HG02623 (cell line): ENCODE data around the gene CDC40.

Experiments used
- ATAC-seq: cut with Tn5 transposase; IDR thresholded peaks from one replicate; pipeline ENCODE4 v1.9.1; 2021; ENCODE audit warnings: moderate library complexity; ENCODE audit not compliant: unreplicated experiment

The CDC40 gene

GRCh38 chr6:110180228-110181008 is at the start of gene CDC40:
Gene CDC40, plus strand, starts transcription at chr6:110180427. Its CDS starts 18 bp downstream, at chr6:110180445.
- peak; percentile 48 for ATAC-seq

GRCh38 chr6:110137924-110138887 is 42.0 kb upstream of the CDC40 start:
- no peak for ATAC-seq

- no peak for ATAC-seq
Measured at GRCh38 chr6:110139052-110139451, 41.2 kb upstream of the CDC40 start.

- no peak for ATAC-seq
Measured at GRCh38 chr6:110140650-110141049, 39.6 kb upstream of the CDC40 start.

- ATAC-seq: no peak
Measured at GRCh38 chr6:110147870-110148269, 32.4 kb upstream of the CDC40 start.

- no peak for ATAC-seq
Measured at GRCh38 chr6:110158479-110158878, 21.7 kb upstream of the CDC40 start.

- ATAC-seq: no peak
Measured at GRCh38 chr6:110170081-110170480, 10.1 kb upstream of the CDC40 start.

DNA sequence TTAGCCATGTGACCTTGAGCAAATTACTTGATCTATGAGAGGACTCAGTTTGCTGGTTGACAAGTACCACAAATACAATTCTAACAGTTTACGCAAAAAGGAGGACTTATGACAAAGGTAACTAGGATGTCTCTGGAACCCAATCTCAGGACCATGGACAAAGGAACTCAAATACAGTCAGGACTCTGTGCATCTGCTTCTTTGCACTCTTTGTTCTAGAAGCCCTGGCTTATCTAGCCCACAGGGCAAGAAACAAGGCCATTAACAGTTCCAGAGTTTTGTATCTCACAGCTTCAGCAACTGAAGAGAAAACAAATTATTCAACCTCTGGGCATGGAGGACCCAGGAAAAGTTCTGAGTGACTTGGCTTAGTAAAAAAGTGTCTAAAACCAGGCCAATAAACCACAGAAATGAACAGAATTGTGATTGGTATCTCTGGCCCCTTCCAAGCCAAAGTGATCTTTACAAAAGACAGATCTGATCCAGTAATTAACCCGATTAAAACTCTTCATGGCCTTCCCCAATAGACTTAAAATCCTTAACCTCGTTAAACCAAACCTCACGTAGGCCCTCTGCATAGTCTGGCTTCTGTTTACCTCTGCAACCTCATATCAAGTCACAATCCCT is 6.6 kb upstream of the CDC40 start:
- no peak for ATAC-seq

DNA sequence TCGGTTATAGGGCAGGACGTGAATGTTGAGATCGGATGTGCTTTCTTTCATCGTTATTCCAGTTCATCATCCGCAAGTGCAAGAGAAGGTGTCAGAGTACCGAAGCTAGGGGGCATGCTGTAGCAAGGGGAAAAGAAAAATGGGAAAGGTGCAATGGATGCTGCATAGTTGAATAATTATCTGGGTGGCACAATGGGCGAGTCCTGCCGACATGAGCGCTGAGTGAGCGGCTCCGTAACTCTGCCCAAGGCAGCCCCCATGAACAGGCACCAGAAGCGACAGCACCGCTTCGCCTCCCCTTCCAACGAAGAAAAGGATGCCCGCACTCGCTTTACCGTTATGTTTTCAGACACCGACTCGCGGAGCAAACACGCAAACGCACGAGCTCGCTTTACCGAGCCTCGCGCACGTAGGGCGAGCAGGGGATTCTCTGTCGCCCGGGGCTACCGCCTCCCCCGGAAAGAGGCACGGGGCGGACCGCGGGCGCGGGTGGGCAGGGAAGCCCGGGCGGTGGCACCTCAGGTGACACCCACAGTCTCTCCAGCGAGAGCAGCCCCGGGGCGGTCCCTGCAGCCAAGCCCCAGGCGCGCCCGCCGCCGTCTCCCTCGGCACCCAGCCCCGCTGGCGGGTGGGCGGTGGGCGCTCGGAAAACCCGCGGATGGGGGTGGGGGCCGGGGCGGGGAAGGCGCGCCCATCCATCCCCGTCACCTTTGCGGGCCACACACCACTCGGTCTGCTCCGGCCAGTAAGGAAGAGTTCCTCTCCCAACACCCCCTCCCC is 1.4 kb upstream of the CDC40 start:
- ATAC-seq: no peak

GRCh38 chr6:110179406-110180227 is 610 bp upstream of the CDC40 start, which contains the start of gene WASF1:
Gene WASF1, minus strand, starts transcription at chr6:110179670. Its CDS starts 52,069 bp downstream, at chr6:110127601.
- ATAC-seq: peak; percentile 88

DNA sequence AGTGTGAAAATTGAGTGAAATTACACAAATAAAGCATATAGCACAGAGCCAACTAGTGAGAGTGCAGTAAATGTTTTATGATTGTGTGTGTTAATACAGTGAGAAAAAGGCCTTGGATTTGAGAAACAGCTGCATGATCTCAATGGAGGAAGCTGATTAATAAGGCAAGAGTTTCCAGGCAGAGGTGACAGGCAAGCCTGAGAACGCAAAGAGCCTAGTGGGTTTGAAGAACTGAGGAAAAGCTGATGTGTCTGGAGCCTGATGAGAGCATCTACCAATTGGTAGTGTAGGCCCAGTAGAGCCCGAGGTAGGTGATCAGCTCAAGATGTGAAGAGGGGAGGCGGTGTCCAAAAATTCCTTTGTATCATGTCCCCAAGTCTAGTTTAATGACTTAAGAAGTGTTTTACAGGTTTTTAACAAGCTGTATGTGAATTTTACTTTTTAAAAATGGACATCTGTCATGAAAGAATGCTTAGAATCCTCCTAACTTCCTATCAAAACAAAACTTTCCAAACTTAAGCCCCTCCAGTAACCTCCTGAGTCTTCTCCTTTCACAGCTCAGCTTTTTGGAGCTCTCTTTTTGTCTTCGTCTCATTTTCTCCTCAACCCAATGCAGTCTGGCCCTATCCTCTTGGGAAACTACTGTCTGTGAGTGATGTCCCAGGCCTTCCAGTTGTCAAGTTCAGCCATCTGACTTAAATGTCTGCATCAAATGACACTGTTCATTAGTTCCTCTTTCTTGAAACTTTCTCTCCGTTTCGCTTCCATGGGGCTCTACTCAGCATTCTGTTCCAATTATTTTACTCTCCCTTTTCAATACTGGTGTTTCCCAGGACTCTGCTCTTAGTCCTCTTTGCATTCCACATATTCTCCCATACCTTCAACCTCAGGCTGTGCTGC is 1.2 kb downstream of the CDC40 start:
- ATAC-seq: no peak

GRCh38 chr6:110183292-110183885 is 3.2 kb downstream of the CDC40 start:
- no peak for ATAC-seq

DNA sequence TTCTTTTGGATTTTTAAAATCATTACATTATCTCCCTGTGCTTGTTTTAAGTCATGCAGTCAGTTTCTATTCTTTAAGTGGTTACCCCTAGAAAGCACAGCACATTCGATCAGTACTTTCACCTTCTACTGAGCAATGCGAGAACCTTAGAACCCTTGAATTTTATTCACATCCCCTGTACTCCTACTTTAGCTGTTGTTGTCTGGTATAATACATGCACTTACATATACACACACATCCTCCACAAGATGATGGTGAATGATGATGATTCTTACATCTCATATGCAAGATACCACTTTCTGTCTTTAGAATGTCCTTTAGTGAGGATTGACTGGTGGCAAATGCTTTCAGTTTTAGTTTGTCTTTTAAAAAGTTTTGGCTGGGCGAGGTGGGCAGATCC is 5.7 kb downstream of the CDC40 start:
- ATAC-seq: peak; percentile 51

DNA sequence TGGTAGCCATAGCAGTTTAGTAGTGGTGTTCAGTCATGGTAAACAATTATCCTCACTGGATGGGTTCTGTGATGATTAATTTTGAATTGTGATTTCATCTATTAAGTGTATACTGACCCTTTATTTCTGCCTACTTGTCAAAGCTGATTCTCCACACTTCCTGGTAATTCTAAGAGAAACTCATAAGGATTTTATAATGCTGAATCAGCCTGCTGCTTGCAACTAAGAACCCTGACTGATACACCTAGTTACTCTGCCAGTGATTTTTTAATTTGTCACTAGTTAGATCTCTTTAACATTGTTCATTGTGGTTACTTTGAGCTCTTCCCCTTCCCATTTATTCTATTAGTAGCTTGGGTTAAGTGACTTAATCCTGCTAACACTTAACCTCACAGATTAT is 8.6 kb downstream of the CDC40 start:
- ATAC-seq: no peak

DNA sequence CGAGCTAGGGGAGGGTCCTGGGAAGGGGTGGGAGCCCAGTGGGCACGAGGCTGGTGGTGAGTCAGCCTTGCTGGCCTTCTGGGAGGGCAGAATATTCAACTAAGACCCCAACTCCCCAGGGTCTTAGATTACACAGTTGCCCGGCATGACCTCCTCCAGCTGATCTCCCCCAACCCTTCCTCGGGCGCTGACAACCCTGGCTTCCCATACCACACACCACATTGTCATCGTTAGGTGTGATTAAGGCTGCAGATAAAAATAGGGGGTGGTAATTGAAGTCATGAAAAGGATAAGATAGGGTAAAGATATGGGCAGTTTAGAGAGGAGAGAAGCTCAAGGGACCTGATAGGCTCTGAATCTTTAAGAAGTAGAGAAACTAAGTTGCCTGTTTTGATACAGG is 10.5 kb downstream of the CDC40 start:
- ATAC-seq: no peak

DNA sequence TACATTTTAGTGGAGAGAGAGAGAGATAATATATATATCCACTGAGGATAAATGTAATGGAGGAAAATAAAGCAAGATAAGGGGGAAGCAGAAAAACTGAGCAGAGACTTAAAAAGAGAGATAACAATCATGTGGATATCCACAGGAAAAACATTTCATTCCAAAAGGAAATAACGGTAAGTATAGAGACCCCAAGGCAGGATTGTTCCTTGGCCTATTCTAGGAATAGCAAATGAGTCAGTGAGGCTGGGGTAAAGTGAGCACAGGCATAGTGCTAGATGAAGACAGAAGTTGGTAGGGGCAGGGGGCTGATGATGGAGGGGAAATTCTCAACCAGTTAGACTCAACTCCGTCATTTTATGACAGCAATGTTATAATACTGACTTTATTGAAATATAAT is 11.2 kb downstream of the CDC40 start:
- no peak for ATAC-seq

DNA sequence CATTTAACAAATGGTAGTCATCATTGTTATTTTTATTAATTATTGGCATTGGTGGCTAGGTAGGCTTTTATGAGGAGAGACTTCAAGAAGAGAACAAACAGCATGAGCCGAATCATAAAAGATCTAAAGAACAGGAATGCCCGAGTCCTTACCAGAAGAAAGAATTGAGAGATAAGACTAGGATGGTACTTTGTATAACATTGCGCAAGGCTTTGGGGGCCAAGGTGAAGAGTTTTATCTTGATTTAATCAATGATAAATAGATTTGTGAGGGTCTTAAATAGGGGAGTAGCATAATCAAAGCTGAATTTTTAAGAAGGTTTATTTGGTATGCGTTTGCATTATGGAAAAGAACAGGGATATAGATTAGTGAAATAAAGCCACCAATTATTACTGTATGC is 15.4 kb downstream of the CDC40 start:
- ATAC-seq: no peak

DNA sequence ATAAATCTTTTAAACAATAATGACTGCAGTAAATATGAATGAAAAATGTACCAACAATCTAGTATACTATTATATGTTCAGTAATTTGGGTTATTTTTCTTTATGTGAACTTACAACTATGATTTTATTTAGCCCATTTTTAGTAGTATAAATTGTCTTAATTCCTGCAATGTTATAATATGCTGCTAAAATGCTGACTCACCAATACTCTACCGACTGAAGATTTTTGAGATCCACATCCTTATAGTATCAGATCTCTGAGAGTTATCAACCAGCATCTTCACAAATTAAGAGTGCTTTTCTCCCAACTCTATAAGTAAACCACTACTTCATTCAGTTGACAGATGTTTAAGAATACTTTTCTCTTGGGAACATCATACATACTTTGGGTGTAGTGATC is 16.6 kb downstream of the CDC40 start:
- ATAC-seq: no peak
